Mucosa of gallbladder (tissue), 1 donor: Measurements from ENCODE around the gene SELENOP. TPM values are rescaled to one million over a fixed set of nuclear protein-coding genes. Genes with fewer than 3 reads are reported as not detected.
"Not testable (repeated sequence)": the region's sequence is repeated elsewhere in the genome, so short reads cannot be mapped to it uniquely, and the experiment has no call there.

ENCODE experiments used
- DNase-seq: peaks from one replicate; pipeline ENCODE4 v3.0.0-alpha.2; 2020; ENCODE audit warnings: low spot score
- total RNA-seq: library from RNA; stranded (reverse); gene quantifications from one replicate; pipeline ENCODE4 v1.2.1, GENCODE V29; 2021
- donor health status: DM: no; HTN: no; CAD: no.

SELENOP gene
- total RNA-seq, 1 donor from 2014 or later: 510 TPM

DNA sequence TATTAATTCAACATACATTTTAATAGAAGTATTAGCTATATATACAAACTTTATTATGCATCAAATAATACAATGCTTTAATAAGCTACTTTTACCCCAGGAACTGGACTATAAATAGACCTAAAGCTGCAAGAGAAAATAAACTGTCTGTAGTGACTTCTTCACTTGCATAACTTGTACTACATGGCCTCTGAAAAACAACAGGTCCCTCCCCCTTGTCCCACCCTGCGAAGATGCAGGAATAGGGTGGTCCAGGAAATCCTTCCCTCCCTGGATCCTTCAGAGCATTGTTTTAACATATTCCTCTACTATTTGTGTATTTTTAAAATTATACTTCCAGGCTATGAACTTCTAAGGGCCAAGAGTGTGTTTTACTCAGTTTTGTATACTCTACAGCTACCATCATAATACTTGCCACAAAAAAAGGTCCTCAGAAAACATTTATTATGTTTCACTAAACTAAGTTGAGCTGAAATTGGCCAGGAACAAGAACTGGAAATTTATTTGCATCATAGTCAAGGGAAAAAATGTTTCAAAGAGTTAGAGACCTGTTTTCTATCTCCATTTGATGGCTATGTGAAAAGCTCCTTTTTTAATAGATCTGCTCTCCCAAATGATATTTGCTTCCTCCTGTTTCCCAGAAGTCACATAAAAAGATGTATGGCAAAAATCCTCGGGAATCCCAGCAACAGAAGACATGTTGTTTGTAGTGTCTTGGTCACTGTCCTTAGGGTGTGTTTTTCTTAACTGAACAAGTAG, 15.2 kb upstream of the SELENOP start:
- DNase-seq: no peak

DNA sequence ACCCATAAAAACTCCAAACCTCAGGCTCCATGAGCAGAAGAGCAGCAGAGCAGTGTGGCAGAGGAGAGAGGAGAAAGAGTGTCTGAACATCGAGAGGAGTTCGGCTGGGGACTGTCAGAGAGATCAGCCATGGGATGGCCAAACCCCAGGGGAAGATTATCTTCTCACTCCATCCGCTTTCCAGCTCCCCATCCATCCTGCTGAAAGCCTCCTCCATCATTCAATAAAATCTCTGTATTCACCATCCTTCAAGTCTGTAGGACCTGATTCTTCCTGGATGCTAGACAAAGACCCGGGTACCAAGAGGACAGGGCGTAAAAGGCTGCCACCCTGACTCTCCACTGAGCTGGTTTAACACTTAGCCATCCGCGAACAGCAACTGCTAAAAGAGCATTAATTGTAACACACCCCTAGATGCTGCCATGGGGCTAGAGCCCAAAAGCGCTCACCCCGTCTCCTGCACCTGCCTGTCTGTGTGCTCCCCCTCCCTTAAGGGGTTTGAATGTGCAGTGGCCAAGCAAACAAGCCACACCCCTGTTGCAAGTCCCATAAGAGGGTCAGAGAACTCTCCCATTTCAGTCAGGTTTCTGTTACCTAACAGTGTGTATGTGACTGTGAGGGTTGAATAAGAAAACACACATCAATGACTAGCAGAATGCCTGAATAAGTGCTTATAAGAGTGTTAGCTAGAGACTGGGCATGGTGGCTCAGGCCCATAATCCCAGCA, 13.9 kb upstream of the SELENOP start:
- DNase-seq: no peak

DNA sequence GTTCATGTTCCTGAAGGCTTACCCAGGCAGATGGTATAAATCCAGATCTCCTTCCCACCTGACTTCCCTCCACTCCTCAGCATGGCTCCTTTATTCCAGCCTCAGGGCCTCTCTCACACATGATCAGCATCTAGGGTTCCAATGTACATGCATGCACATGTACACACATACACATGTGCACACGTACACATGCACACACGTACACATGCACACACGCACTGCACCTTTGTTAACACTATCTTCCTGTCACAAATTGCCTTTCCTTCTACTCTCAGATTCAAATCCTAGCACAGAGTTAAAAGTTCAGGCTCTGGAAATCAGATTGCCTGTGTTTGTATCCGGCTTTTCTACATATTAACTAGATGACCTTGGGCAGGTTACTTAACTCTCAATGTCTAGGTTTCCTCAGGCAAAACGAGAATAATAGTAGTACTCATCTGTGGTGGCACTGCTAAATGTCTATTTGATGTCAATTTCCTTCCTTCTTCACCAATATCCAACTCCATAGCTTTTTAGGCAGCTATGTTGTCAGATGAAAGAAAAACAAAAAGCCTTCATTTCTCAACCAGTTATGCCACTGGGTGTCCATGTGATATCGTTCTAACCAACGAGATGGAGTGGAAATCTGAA, 12.8 kb upstream of the SELENOP start:
- DNase-seq: no peak

DNA sequence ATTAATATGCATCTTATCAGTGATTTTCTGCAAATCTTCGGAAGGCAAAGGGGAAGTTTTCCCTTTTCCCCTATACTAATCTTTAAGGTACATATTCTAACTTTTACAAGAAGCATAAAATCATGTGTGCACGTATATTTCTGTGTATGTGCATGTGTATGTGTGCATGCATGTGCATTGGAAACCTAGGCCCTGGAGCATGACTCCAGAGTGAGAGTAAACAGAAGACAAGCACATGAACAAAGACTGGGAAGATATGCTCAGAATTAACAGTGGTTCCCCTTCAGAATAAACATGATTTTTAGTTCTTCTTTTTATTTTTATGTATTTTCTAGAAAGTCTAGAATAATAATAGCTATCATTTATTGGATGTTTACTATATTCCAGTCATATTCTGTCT, 10.9 kb upstream of the SELENOP start:
- DNase-seq: no peak

DNA sequence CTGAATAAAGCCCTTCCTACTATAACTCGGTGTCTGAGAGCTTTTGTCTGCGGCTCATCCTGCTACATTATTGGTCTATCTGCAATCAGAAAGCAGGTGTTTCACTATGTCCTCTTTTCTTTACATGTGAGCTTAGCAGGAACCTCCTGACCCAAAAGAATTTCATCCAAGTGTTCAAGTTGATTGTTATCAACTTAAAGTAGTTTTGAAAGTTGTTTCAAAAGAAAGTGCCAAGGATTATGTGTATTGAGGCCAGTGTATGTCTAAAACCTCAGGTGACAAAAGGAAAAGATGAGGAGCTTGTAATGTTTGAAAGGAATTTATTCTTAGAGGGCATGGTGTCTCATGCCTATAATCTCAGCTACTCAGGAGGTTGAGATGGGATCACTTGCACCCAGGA, 8.1 kb upstream of the SELENOP start:
- no peak for DNase-seq

DNA sequence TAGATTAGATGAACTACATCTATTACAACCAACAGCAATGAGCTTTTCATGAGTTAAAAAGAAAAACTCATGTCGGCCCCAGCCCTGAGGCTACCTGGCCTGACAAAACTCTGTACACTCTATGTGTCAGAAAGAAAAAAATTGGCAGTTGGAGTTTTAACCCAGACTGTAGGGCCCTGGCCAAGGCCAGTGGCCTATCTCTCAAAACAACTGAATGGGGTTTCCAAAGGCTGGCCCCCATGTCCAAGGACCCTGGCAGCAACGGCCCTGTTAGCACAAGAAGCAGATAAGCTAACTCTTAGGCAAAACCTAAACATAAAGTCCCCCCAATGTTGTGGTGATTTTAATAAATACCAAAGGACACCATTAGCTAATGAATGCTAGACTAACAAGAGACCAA, 4.9 kb upstream of the SELENOP start:
- DNase-seq: not testable (repeated sequence)

DNA sequence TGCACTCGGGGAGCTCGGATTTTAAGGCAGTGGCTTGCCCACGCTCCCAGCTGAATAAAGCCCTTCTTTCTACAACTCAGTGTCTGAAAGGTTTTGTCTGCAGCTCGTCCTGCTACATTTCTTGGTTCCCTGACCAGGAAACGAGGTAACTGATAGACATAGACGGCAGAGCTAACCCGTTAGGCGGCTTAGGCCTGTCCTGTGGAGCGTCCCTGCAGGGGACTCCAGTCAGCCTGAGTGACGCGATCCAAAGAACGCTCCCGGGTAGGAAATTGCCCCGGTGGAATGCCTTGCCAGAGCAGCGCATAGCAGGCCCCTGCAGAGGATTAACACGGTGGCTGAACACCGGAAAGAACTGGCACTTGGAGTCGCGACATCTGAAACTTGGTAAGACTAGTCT, 1.8 kb upstream of the SELENOP start:
- no peak for DNase-seq

DNA sequence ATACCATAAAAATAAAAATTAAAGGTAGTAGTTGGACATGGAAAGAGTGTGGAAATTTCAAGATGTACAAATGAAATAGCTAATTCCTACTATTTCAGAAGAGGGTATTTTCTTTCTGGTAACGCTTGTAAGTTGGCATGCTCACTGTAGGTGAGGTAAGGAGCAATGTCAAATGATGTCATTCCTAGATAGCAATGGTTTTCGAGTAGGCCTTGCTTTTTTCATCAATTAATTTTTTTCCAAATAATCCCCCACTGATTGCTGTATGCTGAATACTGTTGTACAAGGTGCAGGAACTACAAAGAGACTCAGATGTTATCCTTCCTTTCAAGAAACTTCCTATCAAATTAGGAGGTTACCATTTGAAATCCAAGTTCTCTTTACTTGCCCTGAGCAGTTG, 928 bp upstream of the SELENOP start:
- no peak for DNase-seq

DNA sequence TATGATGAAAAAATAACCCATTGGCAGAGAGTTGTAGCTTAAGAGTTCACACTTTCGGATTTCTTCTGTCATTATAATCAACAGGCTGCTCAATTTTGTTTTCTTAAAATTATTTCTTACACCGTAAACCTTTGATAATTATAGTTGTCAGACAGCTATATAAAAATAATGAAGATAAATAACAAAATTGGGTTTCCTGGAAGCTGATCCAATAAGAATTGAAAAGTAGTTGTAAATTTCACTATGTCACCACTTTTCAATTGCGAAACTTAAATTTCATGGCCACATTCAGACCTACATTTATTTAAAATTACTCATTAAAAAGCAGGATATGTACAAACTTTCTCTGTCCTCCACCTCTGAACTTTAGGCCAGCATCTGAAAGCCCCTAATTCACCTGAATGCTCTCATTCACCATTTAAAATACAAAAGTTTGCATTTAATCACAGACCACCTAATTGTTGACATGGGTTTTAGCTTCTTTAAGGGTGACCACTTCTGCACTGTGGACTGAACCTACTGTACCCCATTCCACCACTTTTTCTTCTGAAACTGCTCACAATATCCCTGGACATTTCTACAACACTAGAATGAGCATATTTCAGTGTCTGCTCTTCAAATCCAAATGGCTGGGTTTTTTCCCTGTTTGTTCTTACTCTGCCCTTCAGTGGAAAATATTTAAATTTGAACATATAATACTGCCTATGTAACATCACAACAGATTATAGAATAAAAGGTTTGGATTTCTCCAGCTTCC, 680 bp downstream of the SELENOP start:
- no peak for DNase-seq

DNA sequence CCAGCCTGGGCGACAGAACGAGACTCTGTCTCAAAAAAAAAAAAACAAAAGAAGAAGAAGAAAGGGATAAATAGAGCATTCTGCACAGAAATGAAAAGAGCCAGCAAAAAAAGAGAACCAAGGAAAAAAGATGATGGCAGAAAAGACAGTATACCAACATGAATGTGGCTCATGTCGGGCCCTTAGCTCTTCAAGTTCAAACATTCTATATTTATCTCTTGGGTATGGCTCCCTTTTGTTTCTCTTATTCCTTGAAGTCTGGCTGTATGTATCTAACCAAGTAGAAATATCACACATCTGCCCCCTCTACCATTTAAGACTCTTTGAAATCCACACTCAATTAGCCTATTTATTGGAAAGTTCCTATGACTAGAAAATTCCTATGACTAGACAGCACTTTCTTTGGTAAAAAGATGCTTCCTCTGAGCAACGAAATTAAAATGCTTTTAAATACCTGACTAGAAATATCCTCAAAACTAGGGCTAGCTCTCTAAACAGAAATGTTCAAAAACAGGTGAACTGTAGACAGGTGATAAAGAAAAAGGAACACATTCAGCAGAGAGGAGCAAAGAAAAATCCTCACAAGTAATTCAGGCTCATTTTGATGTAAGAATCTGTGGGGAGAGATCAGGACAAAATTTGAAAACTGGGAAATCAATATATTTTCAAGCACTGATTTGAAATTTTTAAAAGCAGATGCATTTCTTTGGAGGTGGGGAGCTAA, 2.6 kb downstream of the SELENOP start:
- no peak for DNase-seq

DNA sequence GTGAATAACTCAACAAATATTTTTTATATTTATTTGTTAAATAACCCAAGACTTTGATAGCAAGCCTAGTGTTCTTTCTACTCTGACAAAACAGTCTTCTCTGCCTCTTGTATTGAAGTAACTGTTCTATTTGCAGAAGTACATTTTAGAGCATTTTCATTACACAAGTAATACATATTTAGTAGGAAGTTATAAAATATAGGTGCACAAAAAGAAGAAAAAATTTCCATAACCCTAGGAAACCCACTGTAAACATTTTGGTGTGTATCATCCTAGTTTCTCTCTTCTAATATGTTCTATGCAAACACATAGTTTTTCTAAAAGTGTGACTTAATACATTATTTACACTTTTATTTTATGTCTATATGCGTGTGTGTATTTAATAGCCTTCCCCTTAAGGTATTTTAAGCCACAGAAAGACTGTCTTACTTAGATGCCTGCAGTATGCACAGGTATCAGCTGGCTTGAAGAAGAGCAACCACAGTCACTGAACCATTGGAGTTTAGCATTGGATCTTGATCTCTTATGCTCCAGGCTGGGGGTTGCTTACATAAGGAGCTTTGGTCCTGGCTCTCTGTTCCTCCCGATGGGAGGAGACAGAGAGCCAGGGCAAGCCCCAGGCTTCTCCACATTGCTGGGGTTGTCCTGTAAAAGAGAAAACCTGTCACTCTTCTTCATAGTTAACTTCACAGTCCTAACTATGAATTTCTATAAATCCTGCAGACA, 3.8 kb downstream of the SELENOP start:
- no peak for DNase-seq

DNA sequence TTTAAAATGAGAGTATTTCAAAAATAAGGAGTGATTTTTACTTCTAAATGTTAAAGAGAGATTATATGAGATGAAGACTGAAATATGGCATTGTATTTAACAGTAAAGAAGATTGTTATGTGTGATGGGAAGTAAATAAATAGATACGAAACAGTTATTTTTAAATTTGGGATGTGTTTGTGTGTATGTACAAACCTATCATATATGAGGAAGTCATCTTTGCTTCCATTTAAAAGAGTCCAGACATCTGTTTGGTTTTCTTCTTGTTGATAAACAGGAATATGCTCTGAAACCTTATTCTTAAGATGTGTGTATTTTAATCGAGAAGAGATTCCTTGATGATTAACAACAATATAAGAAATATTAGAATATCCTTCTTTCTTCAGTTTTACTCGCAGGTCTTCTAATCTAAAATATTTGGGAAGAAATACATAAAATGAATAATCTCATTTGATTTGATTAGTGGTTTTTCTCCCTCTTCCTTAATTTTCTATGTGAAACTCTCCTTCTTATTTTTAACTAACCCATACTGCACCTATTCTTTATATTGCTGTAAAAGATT, 4.9 kb downstream of the SELENOP start:
- DNase-seq: no peak

DNA sequence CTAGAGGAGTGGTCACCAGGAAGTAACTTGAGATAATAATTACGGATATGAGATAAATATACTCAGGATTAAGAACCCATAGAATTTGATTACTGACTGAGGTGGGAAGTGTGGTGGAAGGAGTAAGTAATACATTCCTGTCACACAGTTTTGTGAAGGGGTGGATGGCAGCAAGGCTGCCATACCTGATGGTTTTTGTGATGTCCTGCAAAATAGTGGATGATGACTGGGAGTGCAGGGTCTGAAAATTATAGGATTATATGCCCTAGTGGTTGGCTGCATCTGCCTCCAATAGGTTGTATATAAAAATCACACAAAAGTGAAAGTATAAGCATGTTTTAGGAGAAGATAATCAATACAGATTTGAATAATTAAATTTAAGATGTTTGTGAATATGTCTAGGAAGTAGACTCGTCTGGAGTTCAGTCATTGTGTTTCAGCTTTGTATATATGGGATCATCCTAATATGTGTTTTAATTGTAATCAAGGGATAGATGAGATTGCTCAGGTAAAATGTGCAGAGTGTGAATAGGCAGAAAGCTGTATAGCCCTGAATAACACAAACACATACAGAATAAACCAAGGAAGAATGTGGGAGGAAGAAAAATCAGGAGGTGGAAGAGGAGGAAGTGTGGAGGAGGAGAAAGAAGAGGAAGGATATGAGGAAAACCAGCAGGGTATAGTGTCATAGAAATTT, 5.5 kb downstream of the SELENOP start:
- no peak for DNase-seq

DNA sequence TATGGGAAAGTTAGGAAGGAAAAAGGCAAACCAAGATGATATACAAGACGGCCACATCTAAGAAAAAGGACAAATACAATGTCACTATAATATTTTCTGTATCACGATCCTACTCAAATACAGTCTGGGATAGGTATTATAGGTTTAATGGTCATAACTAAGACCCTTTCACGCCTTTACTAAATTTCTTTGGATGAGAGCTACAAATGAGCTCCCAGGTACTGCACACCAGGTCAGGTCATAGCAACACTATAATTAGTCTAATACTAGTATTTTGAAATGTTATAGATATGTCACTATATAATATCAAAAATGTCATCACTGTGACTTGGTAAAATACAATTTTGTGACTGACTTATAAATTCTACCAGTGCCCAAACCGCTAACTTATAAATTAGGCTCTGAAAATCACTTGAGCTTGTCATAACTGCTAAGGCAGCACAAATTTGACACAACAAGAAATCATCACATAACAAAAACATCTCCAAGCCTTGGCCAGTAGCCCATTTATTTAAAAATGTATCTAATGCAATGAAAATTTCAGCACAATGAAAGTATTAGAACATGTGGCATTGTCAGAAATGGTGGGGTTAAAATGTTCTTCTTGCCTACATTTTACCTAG, 6.9 kb downstream of the SELENOP start:
- DNase-seq: no peak

DNA sequence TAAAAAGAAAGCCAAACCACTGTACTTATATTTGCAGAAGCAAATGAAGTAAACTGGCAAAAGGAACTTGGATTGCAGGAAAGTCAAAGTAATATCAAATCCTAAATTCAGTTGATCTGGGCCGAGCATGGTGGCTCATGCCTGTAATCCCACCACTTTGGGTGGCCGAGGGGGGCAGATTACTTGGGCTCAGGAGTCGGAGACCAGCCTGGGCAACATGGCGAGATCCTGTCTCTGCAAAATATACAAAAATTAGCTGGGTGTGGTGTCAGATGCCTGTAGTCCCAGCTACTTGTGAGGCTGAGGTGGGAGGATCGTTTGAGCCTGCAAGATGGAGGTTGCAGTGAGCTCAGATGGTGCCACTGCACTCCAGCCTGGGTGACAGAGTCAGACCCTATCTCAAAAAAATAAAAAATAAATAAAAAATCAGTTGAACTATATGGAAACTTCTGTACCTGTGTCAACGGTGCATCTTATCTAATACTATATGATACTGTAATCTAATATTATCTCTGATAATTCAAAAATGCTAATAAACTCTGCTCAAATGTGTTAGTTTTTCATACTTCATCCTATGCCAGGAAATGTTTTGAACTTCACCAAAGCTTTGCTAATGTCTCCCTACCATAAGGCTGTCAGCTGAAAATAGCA, 10.1 kb downstream of the SELENOP start:
- no peak for DNase-seq

DNA sequence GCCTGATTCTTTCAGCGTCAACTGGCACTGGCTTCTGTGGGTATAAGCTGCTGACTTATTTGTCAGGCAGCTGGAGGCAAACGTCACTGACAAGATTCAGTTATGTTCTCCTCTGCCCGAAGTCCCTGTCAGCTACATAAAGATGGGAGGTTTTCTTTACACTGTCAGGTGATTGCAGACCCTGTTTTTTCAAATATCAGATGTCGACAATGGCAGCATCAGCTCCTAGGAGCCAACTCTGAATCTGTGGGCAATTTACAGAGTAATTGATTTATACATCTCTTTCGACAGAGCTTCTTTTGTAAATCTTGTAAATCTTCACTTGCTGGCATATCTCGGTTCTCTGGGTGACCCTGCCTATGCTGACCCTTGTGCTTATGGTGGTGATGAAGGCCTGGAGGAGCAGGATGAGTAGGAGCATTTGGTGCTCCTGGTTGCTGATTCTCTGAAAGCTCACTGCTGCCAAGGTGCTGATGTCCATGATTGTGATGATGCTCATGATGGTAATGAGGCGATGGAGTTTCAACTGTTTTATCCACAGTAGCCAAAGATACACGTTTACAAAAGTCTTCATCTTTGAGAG, 10.9 kb downstream of the SELENOP start:
- no peak for DNase-seq

DNA sequence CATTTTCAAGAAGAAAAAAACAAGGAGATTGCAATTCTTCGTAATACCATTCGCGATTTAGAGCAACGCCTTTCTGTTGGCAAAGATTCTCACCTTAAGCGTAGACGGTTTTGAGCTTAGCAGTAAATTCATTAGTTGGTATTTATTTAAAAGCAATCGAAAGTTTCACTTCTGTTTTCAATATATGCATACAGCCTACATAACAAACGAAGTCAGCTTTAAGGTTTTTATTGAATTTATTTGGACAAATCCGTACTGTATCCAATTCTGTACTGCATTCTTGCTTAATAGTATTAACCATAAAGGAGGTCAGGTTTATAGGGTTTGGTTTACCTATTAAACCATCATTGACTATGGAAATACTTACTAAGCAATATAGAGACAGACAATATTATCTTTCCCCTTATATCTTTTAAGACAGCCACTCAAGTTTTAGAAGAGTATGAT, 12.0 kb downstream of the SELENOP start:
- DNase-seq: no peak

DNA sequence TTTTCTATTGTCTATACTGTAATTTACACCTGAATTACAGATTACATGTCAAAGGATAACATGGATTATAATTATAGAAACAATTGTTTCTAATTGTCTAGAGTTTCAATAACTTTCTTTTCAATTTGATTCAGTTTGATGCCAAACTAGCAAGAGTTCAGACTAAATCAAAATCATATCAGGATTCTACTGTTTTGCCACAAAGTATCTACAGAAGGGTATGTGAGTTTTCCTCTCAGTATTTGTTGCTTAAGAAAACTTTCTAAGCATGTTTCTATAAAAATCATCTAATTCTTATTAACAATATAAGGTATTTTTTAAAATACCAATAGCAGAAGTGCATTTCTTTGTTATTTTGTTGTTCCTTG, 12.5 kb downstream of the SELENOP start:
- no peak for DNase-seq
